ENCODE results near the gene MBLAC1.

Gene MBLAC1

DNA sequence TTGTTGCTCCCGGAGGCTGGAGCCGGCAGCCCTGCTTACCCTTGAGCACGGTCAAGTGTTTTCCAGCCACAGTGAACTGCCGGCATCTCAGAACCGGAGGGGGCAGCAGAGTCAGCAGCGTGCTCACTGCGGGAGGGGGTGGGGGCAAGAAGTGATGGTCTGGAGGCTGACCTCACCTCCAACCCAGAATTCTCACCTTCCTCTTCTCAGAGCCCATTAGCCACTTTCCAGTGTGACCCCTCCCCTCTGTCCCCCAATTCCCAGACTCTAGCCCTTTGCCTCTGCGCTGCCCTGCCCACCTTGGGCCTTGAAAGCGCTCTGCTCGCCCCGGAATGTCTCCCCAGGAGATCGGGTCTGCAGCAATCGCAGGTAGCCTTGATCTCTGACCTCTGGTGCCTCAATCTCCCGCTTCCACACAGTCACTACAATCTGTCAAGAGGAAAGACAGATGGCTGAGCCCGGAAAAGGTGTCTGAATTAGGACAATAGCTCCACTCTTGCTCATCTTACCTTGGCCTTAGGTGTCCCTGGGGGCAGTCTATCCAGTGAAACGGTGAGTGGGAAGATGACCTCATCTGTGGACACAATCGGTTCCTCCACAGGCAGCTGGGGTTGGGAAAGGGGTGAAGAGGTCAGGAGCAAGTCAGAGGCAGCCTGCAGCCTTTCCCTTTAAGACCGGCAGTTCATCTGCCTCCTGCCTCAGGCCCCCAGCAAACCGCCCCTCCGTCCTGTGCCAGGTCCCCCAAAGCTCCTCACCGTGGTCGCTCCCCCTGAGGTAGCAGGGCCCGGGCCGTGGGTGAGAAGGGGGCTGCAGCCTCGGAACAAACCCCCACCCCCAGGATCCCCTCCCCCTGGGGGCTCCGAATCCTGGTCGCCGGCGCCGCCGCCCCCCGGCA, 30.8 kb downstream of the MBLAC1 start:
- ATAC-seq (ENCODE audit: insufficient read depth, low read depth): peak; percentile 10; the same call in 1 of the 3 replicates
- H3K9me3 ChIP-seq (ENCODE audit: insufficient read depth, low read length, severe bottlenecking): no peaks in the 10 kb centered on the region
- no peak for TF ChIP-seq EZH2 (IDR thresholded peaks at IDR 0.05; ENCODE audit: borderline replicate concordance, low read depth, low read length, severe bottlenecking)
- TF ChIP-seq, protein P1, sequence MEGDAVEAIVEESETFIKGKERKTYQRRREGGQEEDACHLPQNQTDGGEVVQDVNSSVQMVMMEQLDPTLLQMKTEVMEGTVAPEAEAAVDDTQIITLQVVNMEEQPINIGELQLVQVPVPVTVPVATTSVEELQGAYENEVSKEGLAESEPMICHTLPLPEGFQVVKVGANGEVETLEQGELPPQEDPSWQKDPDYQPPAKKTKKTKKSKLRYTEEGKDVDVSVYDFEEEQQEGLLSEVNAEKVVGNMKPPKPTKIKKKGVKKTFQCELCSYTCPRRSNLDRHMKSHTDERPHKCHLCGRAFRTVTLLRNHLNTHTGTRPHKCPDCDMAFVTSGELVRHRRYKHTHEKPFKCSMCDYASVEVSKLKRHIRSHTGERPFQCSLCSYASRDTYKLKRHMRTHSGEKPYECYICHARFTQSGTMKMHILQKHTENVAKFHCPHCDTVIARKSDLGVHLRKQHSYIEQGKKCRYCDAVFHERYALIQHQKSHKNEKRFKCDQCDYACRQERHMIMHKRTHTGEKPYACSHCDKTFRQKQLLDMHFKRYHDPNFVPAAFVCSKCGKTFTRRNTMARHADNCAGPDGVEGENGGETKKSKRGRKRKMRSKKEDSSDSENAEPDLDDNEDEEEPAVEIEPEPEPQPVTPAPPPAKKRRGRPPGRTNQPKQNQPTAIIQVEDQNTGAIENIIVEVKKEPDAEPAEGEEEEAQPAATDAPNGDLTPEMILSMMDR (IDR thresholded peaks at IDR 0.05; ENCODE audit: borderline replicate concordance, extremely low read depth, low read length, poor library complexity, severe bottlenecking): no peak
- H2AFZ ChIP-seq (ENCODE audit: low read depth, low read length): no peak overlapping the region
- peak overlapping the region; percentile 96 for H3K9ac ChIP-seq (ENCODE audit: low read depth, low read length)
- peaks cover 27% of the 10 kb centered on the region for H4K20me1 ChIP-seq (ENCODE audit: insufficient read depth, low read length)
- H3K4me3 ChIP-seq (ENCODE audit: low read depth in 1 of 2, low read length in 2 of 2): peak overlapping the region; percentile 87 to 99
- H3K4me1 ChIP-seq (ENCODE audit: insufficient read depth, low read length): peaks cover 36% of the 10 kb centered on the region
- peaks cover 42% of the 10 kb centered on the region for H3K79me2 ChIP-seq (ENCODE audit: insufficient read depth, low read length)
- peak overlapping the region; percentile 69 for H3K27ac ChIP-seq (ENCODE audit: low read length)
- DNase-seq: no peak
- peaks cover 47% of the 10 kb centered on the region for H3K36me3 ChIP-seq (ENCODE audit: insufficient read depth, low read length)
- H3K4me2 ChIP-seq (ENCODE audit: insufficient read depth, low read length): peak overlapping the region; percentile 68
- no peaks in the 10 kb centered on the region for H3K27me3 ChIP-seq (ENCODE audit: insufficient read depth, low read length, poor library complexity)

DNA sequence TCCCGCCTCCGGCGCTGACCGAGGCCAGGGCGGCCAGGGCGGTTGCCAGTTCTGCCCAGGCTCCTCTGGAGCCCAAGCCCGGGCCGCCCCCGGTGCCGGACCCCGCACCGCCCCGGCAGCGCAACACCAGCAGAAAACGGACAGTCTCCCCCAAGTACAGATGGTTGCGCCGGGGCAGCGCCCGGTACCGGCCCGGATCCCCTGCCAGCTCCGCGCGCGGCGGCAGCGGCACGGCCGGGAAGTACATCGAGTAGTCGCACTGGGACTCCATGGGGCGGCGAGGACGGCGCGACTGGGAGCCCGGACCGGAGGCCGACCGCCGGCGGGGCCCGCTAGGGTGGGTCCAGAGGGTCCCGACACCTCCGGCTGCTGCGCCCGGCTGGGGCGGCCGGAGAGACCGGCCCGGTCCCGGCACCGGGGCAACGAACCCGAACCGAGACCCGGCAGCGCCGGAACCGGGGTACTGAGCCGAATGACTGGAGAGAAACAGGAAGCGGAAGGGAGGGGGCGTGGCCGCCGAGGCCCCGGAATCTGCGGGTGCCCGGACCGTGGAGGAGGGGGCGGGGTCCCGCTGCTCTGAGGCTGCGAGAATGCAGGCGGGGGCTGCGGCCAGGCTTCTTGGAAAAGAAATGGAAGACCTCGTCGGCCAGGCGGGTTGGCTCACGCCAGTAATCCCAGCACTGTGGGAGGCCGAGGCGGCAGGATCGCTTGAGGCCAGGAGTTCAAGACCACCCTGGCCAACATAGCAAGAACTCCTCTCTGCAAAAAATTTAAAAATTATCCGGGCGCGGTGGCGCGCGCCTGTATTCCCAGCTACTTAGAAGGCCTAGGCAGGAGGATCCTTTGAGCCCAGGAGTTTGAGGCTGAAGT, 31.7 kb downstream of the MBLAC1 start, which contains the start of gene TRAPPC14:
Gene TRAPPC14 (minus strand): TSS at position 495 of the 870 bp plus-strand sequence. CDS start 224 bp downstream, at position 271.
- Histone ChIP-seq H3K4me1 (ENCODE audit: insufficient read depth, low read length) (peaks cover 36% of the 10 kb centered on the region), H2AFZ (ENCODE audit: low read depth, low read length) (peak within 1 kb of the TSS; percentile 73), H3K9ac (ENCODE audit: low read depth, low read length) (peak within 1 kb of the TSS; percentile 96), H3K79me2 (ENCODE audit: insufficient read depth, low read length) (peaks cover 42% of the 10 kb centered on the region), H3K27ac (ENCODE audit: low read length) (peak within 1 kb of the TSS; percentile 69), H3K9me3 (ENCODE audit: insufficient read depth, low read length, severe bottlenecking) (no peaks in the 10 kb centered on the region), H3K4me3 (ENCODE audit: low read depth in 1 of 2, low read length in 2 of 2) (peak within 1 kb of the TSS; percentile 87 to 99), H4K20me1 (ENCODE audit: insufficient read depth, low read length) (peaks cover 27% of the 10 kb centered on the region), H3K36me3 (ENCODE audit: insufficient read depth, low read length) (peaks cover 41% of the 10 kb centered on the region), H3K27me3 (ENCODE audit: insufficient read depth, low read length, poor library complexity) (no peaks in the 10 kb centered on the region), H3K4me2 (ENCODE audit: insufficient read depth, low read length) (peak within 1 kb of the TSS; percentile 68)
- peak; percentile 96 for DNase-seq
- ATAC-seq (ENCODE audit: insufficient read depth, low read depth): peak; percentile 92
- TF ChIP-seq EZH2 (IDR thresholded peaks at IDR 0.05; ENCODE audit: borderline replicate concordance, low read depth, low read length, severe bottlenecking): no peak
- TF ChIP-seq, protein P1 (IDR thresholded peaks at IDR 0.05; ENCODE audit: borderline replicate concordance, extremely low read depth, low read length, poor library complexity, severe bottlenecking): no peak

DNA sequence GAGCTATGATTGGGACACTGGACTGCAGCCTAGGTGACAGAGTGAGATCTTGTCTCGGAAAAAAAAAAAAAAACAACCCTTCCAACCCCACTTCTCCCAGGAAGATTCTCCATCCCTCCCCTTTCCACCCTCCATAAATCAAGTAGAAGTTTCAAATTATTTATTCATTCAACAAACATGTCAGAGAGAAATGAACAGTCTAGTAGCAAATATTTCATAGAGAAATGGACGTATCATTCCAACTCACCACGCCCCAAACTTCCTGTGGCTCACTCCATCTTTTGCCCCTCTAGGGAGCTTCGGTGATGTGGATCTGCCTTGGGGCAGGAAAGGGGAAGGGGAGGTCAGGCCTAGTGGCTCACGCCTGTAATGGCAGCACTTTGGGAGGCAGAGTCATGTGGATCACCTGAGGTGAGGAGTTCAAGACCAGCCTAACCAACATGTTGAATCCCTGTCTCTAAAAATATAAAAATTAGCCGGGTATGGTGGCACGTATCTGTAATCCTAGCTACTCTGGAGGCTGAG, 32.4 kb downstream of the MBLAC1 start:
- Histone ChIP-seq H3K9me3 (ENCODE audit: insufficient read depth, low read length, severe bottlenecking) (no peaks in the 10 kb centered on the region), H4K20me1 (ENCODE audit: insufficient read depth, low read length) (peaks cover 22% of the 10 kb centered on the region), H3K4me3 (ENCODE audit: low read depth in 1 of 2, low read length in 2 of 2) (peak overlapping the region; percentile 87 to 99; a peak in 3 of 4 replicates), H3K4me1 (ENCODE audit: insufficient read depth, low read length) (peaks cover 32% of the 10 kb centered on the region), H3K4me2 (ENCODE audit: insufficient read depth, low read length) (peak overlapping the region; percentile 68), H3K27ac (ENCODE audit: low read length) (peak overlapping the region; percentile 69), H3K9ac (ENCODE audit: low read depth, low read length) (peak overlapping the region; percentile 96), H3K79me2 (ENCODE audit: insufficient read depth, low read length) (peaks cover 42% of the 10 kb centered on the region), H3K36me3 (ENCODE audit: insufficient read depth, low read length) (peaks cover 34% of the 10 kb centered on the region), H2AFZ (ENCODE audit: low read depth, low read length) (peak overlapping the region; percentile 73), H3K27me3 (ENCODE audit: insufficient read depth, low read length, poor library complexity) (no peaks in the 10 kb centered on the region)
- ATAC-seq (ENCODE audit: insufficient read depth, low read depth): no peak
- no peak for DNase-seq
- TF ChIP-seq, protein P1 (IDR thresholded peaks at IDR 0.05; ENCODE audit: borderline replicate concordance, extremely low read depth, low read length, poor library complexity, severe bottlenecking): no peak
- TF ChIP-seq EZH2 (IDR thresholded peaks at IDR 0.05; ENCODE audit: borderline replicate concordance, low read depth, low read length, severe bottlenecking): no peak

Measured in DND-41 (cell line).